AG04450 (cell line): ENCODE measurements around the gene HK2. TPM values are rescaled to one million over a fixed set of nuclear protein-coding genes. Genes with fewer than 3 reads are reported as not detected.
"Not testable (repeated sequence)": the region's sequence is repeated elsewhere in the genome, so short reads cannot be mapped to it uniquely, and the experiment has no call there.

ENCODE experiments used
- CTCF ChIA-PET: fragments of 300-600, 350-600 bp; formaldehyde crosslinking; extraction: SDS; loops from one replicate; lab custom pipeline; 2022; ENCODE audit warnings: antibody characterized with exemption, inconsistent platforms; lab: Charles Lee
- POLR2A ChIA-PET: fragments of 350-600 bp; formaldehyde crosslinking; extraction: SDS; loops from one replicate; lab custom pipeline; 2021; ENCODE audit warnings: antibody characterized with exemption, inconsistent platforms; lab: Yijun Ruan, JAX
- DNase-seq: peaks from one replicate; pipeline ENCODE4 v3.0.0-alpha.2; 2011; ENCODE audit warnings: low read depth, low spot score
- H3K27ac ChIP-seq: one replicate; pipeline ENCODE4 v1.5.1; 2012; ENCODE audit warnings: low read depth, low read length, control low read depth
- H3K27me3 ChIP-seq: one replicate; pipeline ENCODE4 v1.6.0; 2012; ENCODE audit warnings: low read length; ENCODE audit not compliant: control insufficient read depth, insufficient read depth
- H3K4me3 ChIP-seq: 2 replicates; pipeline ENCODE4 v1.5.1; 2011; ENCODE audit warnings: mild to moderate bottlenecking, low read depth, low read length, control low read depth
- H3K9me3 ChIP-seq: 2 replicates; pipeline ENCODE4 v1.5.1; 2012; ENCODE audit warnings: low read length; ENCODE audit not compliant: control insufficient read depth, insufficient read depth
- CTCF ChIP-seq: IDR thresholded peaks from 2 replicates; pipeline ENCODE4 v1.5.1; 2011; ENCODE audit warnings: low read depth, low read length, control low read depth, inconsistent platforms
- polyA plus RNA-seq: library from polyadenylated mRNA; depleted of rRNA; stranded (reverse); fragments of >200 nt; gene quantifications from 2 replicates; pipeline ENCODE4 v1.2.3, GENCODE V29; 2011

HK2 gene
- polyA plus RNA-seq, 1 experiment = 12.5 TPM

GRCh38 chr2:74906395-74906794, 72.5 kb downstream of the HK2 start:
- TF ChIP-seq CTCF = no peak
- CTCF ChIA-PET = interaction anchor here (0.6 kb wide), 1 partner anchor 31 kb away, joined by 5 read pairs; no protein-coding TSS in a partner anchor
- no peak overlapping the region for H3K27ac ChIP-seq
- DNase-seq = no peak
- H3K27me3 ChIP-seq = peaks cover 5% of the 10 kb centered on the region
- H3K4me3 ChIP-seq = no peak overlapping the region
- POLR2A ChIA-PET = no interaction called here
- no peaks in the 10 kb centered on the region; the same call in 1 of the 2 replicates for H3K9me3 ChIP-seq

GRCh38 chr2:74907560-74907959, 73.6 kb downstream of the HK2 start:
- H3K9me3 ChIP-seq, H3K27me3 ChIP-seq, POLR2A ChIA-PET, CTCF ChIA-PET, DNase-seq, H3K4me3 ChIP-seq, H3K27ac ChIP-seq: not testable (repeated sequence)

GRCh38 chr2:74908748-74909444, 75.0 kb downstream of the HK2 start:
- Histone ChIP-seq H3K9me3 (no peaks in the 10 kb centered on the region; the same call in 1 of the 2 replicates), H3K27ac (no peak overlapping the region), H3K4me3 (peak overlapping the region; percentile 3), H3K27me3 (peaks cover 5% of the 10 kb centered on the region)
- POLR2A ChIA-PET = no interaction called here
- CTCF ChIA-PET = no interaction called here
- no peak for DNase-seq
- TF ChIP-seq CTCF = no peak

GRCh38 chr2:74910245-74910644, 76.3 kb downstream of the HK2 start:
- ChIA-PET CTCF (interaction anchor here (1.0 kb wide), 1 partner anchor 154 kb away, joined by 3 read pairs; no protein-coding TSS in a partner anchor), POLR2A (no interaction called here)
- H3K9me3 ChIP-seq = no peaks in the 10 kb centered on the region; the same call in 1 of the 2 replicates
- H3K27ac ChIP-seq = no peak overlapping the region
- H3K4me3 ChIP-seq = no peak overlapping the region
- no peak for TF ChIP-seq CTCF
- DNase-seq = no peak
- peaks cover 5% of the 10 kb centered on the region for H3K27me3 ChIP-seq

- no peak for DNase-seq
- ChIA-PET POLR2A (no interaction called here), CTCF (interaction anchor here (0.7 kb wide), 1 partner anchor 9 kb away, joined by 4 read pairs; no protein-coding TSS in a partner anchor)
- TF ChIP-seq CTCF = no peak
- no peak overlapping the region for H3K27ac ChIP-seq
- H3K4me3 ChIP-seq = no peak overlapping the region
- H3K9me3 ChIP-seq = no peaks in the 10 kb centered on the region; the same call in 1 of the 2 replicates
- H3K27me3 ChIP-seq = peaks cover 5% of the 10 kb centered on the region
Measured at GRCh38 chr2:74911061-74911460, 77.1 kb downstream of the HK2 start.
